ENCODE data around the gene GAPDH. TPM values are rescaled to one million over a fixed set of nuclear protein-coding genes. Genes with fewer than 3 reads are reported as not detected.

GAPDH gene
- total and polyA plus RNA-seq, 2 donors (not counting 1 experiment from before 2014, with no cell fraction given): 499 to 951 TPM

DNA sequence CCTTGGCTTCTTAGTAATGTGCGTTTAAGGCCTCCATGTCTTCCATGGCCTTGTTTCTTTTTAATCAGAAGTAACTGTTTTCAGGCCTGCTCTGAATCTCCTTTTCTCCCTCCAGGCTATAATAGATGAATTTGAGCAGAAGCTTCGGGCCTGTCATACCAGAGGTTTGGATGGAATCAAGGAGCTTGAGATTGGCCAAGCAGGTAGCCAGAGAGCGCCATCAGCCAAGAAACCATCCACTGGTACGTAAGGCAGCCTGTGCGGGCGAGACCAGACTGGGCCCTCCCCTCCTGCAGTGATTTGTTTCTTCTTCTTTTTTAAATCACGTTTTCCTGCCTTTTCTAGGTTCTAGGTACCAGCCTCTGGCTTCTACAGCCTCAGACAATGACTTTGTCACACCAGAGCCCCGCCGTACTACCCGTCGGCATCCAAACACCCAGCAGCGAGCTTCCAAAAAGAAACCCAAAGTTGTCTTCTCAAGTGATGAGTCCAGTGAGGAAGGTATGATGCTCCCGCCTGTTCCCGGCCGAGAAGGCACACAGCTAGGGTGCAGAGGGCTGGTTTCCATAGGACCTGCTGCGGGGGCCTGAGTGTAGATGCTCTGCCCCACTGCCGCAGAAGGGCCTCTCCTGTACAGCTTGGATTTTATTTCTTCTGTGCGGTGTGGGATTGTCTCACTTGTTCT lies 3.6 kb upstream of the GAPDH start:
- no peak overlapping the region for H3K4me3 Mint-ChIP-seq
- WGBS (ENCODE audit: insufficient coverage): 94% methylated on average over 14 of the region's 18 CpGs
- TF ChIP-seq, protein P1, sequence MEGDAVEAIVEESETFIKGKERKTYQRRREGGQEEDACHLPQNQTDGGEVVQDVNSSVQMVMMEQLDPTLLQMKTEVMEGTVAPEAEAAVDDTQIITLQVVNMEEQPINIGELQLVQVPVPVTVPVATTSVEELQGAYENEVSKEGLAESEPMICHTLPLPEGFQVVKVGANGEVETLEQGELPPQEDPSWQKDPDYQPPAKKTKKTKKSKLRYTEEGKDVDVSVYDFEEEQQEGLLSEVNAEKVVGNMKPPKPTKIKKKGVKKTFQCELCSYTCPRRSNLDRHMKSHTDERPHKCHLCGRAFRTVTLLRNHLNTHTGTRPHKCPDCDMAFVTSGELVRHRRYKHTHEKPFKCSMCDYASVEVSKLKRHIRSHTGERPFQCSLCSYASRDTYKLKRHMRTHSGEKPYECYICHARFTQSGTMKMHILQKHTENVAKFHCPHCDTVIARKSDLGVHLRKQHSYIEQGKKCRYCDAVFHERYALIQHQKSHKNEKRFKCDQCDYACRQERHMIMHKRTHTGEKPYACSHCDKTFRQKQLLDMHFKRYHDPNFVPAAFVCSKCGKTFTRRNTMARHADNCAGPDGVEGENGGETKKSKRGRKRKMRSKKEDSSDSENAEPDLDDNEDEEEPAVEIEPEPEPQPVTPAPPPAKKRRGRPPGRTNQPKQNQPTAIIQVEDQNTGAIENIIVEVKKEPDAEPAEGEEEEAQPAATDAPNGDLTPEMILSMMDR (IDR thresholded peaks at IDR 0.05): no peak
- TF ChIP-seq EZH2 (IDR thresholded peaks at IDR 0.05; ENCODE audit: borderline replicate concordance, insufficient read depth, low read depth, low read length, poor library complexity, severe bottlenecking): no peak
- peaks cover 3 to 56% of the 10 kb centered on the region in 2 experiments for H3K36me3 ChIP-seq (replicated peaks in 1 of 2; ENCODE audit: control extremely low read depth in 1 of 2, control insufficient read depth in 1 of 2, extremely low read depth in 1 of 2, insufficient read depth in 2 of 2, low read length in 1 of 2)
- peak overlapping the region; percentile 22 for H3K27ac Mint-ChIP-seq
- peaks cover 5% of the 10 kb centered on the region for H4K20me1 ChIP-seq (ENCODE audit: control insufficient read depth, insufficient read depth, low read length, poor library complexity, severe bottlenecking)
- H3K9ac ChIP-seq (ENCODE audit: low read length): no peak overlapping the region
- H3K4me2 ChIP-seq (replicated peaks; ENCODE audit: low read depth, low read length, poor library complexity, severe bottlenecking): no peak overlapping the region
- H3K4me1 Mint-ChIP-seq: peaks cover 27% of the 10 kb centered on the region
- no peak overlapping the region for H2AFZ ChIP-seq (ENCODE audit: insufficient read depth, low read depth, low read length, poor library complexity, severe bottlenecking)
- H3K27me3 Mint-ChIP-seq: no peaks in the 10 kb centered on the region
- H3K4me1 ChIP-seq (ENCODE audit: control insufficient read depth in 2 of 2, insufficient read depth in 2 of 2, low read length in 2 of 2): peaks cover 22 to 29% of the 10 kb centered on the region in 2 donors
- H3K27me3 ChIP-seq (replicated peaks in 1 of 4; ENCODE audit: control extremely low read depth in 1 of 4, control insufficient read depth in 3 of 4, insufficient read depth in 4 of 4, low read length in 3 of 4): no peaks in the 10 kb centered on the region
- H3K9me3 Mint-ChIP-seq (ENCODE audit: insufficient read depth): no peaks in the 10 kb centered on the region
- H3K9me3 ChIP-seq (ENCODE audit: control extremely low read depth in 1 of 3, control insufficient read depth in 2 of 3, insufficient read depth in 1 of 3, low read length in 2 of 3): no peaks in the 10 kb centered on the region
- POLR2A ChIA-PET: no interaction called here
- H3K4me3 ChIP-seq (ENCODE audit: control extremely low read depth in 1 of 5, extremely low read depth in 1 of 5, insufficient read depth in 1 of 5, low read depth in 2 of 5, low read length in 4 of 5): no peak overlapping the region
- intact Hi-C loops (cut with micrococcal nuclease): no loop called here
- DNase-seq (no peak), ATAC-seq (ENCODE audit: low read depth) (no peak)
- peaks cover 10% of the 10 kb centered on the region for H3K79me2 ChIP-seq (ENCODE audit: control insufficient read depth, insufficient read depth, low read length)
- no peak overlapping the region for H3K27ac ChIP-seq (ENCODE audit: low read length in 2 of 2)
- CTCF ChIA-PET: interaction anchor here (0.5 to 3.4 kb wide), 4 partner anchors 23 to 107 kb away, joined by 3 to 17 read pairs (median 4); partner anchors contain the start of gene MRPL51

Measured in B cell (primary cell).